ENCODE measurements around the gene HSD3B1.
"Not testable (repeated sequence)": the region's sequence is repeated elsewhere in the genome, so short reads cannot be mapped to it uniquely, and the experiment has no call there.

The HSD3B1 gene

DNA sequence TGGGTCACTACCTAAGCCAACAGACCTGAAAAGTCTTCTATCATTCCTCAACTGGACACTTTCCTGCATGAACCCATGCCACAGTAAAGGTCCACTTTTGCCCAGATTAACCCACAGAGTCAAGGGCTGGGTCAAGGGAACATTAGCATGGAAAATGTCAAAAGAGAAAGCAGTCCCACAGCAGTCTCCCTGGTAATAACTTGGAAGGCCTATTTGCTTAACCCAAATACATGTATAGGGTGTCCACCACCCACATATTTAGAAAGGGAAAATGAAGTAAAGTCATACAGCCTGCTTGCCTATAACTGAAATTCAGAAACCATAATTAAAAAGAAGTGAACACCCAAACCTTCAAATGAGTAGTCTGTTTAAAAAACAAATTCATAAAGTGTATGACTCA is 16.1 kb upstream of the HSD3B1 start:
- no peak for DNase-seq (ENCODE audit: low read depth in 2 of 2)

DNA sequence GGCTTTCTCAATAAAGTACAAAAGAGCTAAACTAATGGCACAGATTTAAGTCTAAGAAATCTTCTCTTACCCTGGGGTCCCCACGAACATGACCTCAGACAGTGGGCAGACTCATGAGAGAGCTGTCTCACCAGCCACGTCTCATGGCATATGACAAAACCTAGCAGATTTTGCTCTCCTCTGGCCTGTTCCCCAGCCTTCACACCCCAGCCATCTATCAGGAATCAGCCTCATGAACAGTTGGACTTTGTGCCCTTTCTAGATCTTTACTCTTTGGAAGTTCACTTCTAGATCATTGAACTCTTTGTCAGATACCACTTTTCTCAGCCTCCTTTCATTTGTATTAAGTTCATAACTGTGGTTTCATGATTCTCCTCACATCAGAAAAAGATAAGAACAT is 14.2 kb upstream of the HSD3B1 start:
- DNase-seq (ENCODE audit: low read depth in 2 of 2), result no peak

DNA sequence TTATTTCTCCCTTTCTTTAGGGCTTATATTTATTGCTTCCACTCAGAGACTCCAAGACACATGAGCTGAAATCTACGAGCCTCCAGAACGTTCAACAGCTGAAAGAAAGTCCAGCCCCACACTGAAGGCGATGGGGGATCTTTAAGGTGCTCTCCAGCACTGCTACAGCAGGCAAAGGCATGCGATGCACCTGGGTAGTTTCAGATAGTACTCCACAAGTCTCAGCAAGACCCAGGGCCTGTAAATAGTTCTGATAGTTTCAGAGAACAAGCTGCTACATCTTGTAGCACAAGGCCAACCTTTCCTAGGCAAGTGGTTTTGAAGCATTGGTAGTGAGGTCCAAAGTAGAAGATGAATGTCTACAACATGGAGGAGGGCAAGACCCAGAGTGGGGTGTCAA is 2.2 kb upstream of the HSD3B1 start:
- no peak for DNase-seq (ENCODE audit: low read depth in 2 of 2)

DNA sequence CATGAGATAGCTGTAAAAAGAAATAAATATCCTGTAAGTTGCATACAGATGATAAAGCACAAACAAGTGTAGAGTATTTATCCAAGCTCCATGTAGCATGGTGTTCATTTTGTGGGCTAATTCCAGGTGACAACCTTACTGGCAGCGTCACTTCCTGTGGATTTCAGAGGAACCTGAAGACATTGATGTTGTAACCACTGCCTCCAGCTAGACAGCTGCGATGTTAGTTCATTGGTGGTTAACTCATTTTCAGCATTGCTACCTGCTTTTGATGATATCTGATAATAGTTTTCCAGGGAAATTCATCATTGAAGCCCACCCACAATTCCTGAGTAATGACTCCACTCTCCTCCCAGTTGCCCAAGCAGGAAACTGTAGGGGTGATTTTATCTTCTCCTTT is 3.0 kb downstream of the HSD3B1 start:
- DNase-seq (ENCODE audit: low read depth in 2 of 2), result no peak

DNA sequence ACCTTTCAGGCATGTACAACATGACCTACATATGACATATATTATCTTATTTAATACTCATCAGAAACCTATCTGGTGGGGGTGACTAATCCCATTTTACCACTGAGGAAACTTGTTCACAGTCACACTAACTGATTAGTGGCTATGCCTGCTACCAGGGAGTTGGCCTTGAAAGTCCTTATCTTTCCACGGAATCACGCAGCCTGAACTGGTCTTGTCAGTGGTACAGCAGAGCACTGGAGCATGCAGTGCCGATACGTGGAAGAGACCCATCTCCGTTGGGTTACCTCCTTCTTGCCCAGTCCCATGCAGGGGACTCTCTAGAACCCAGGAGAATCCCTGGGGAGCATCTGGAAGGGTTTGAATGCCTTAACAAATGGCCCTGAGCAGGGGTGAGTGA is 8.2 kb downstream of the HSD3B1 start:
- no peak for DNase-seq (ENCODE audit: low read depth in 2 of 2)

DNA sequence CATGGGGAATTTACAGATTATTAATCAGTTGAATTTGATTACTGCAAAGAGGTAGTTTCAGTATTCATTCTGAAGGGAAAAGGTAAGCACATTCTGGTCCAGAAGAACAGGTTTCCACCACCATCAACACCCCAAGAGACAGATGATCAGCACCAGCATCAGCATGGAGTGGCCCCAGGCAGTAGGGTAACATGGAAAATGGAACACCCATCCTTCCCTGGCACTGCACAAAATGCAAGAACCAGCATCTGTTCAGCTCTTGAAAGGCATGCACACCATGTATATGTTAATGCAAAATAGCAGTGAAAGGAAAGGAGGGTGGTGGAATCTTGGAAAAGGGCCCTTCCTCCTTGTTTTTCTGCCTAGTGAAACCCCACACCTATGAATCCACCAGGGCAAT is 9.2 kb downstream of the HSD3B1 start:
- DNase-seq (ENCODE audit: low read depth in 2 of 2), result no peak

DNA sequence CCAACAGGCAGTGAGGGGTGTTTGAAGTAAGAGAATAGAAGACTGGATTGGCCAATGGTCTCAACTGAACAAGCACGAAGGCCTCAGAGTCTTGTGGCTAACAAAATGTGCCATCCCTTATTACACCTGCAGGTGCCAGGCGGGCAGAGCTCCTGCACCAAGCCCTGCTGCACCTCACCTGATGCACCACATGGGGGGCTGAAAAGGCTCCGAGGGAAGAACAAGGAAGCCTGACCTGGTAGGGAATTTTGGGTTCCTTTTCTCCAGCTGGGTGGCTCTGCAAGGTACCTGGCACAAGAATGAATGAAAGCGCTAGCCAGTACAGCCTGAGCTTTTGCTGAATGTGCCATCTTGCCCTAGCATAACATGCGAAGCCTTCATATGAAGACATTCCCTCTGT is 9.7 kb downstream of the HSD3B1 start:
- no peak for DNase-seq (ENCODE audit: low read depth in 2 of 2)

DNA sequence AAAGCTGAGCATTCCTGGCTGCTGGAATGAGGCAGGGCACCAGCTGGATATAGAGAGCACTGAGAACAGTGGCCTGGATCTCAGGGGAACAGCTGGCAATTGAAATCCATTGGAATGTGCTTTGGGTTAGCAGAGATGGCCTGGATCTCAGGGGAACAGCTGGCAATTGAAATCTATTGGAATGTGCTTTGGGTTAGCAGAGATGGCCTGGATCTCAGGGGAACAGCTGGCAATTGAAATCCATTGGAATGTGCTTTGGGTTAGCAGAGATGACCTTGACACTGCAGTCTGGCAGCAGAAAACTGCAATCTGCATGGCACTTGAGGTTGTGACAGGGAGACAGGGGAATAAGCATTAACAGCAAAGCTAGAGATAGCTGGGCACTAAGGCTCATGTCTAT is 10.7 kb downstream of the HSD3B1 start:
- not testable (repeated sequence) for DNase-seq (ENCODE audit: low read depth in 2 of 2)

DNA sequence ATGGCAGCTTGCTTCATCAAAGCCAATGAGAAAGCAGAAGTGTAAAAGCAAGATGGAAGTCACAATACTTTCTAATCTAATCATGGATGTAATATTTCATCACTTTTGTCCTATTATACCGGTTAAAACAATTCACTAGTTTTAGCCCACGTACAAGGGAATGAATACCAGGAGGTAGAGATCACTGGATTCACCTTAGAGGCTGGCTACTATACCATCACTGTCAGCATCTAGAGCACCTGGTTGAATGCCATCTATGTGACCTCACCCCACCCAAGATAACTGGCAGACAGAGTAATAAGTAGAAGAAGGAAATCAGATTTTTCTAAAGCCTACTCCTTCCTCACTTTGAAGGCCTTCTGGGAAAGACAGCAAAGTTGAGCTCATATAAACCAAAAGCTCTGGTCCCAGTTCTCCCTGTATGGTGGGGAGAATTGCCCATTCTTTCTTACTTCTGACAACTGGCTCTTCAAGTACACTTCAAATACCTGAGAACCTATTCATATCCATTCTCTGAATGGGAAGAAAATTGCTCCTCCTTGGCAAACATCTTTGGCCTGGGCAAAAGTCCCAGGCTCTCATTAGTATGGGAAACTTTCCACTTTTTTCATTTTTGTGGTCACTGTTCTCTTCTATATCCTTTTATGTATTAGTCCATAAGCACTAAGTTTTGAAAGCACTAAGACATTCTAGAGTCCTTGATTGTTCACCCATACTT is 24.8 kb downstream of the HSD3B1 start:
- peak; percentile 36 to 40 for DNase-seq (ENCODE audit: low read depth in 2 of 2)

DNA sequence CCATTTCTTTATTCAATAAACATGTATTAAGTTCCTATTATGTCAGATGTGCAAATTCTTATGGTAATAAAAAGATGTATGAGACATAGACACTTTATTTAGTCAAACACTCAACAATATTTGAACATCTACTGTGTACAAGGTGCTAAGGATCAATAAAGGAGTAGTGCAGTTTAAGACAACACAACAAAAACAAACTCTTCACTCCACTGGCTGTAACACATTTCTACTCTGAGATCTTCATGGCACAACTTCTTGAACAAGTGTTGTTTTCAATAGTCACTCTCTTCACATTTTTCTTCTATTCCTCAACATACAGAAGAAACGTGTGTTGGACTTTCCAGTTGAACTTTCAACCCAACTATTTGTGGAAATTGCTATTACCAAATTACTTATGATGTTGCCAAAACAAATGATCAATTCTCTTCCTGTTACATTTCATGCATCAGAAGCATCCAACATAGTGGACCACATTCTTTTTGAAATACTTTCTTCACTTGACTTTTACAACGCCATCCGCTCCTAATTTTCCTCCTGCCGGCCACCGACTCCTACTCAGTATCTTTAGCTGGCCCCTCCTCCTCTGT is 25.4 kb downstream of the HSD3B1 start:
- DNase-seq (ENCODE audit: low read depth in 2 of 2), result no peak

DNA sequence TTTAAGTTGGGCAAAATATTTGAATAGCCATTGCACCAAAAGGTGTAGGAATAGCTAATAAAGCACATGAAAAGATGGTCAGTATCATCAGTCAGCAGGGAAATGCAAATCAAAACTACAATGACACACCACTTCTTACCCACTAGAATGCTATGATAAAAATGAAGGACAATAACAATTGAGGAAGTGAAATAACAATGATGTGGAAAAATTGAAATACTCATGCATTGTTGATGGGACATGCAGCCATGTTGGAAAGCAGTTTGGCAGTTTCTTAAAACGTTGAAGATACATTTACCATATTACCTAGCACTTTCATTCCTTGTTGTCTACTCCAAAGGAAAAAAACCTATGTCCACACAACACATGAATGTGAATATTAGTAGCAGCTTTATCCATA is 28.4 kb downstream of the HSD3B1 start:
- DNase-seq (ENCODE audit: low read depth in 2 of 2), result no peak

DNA sequence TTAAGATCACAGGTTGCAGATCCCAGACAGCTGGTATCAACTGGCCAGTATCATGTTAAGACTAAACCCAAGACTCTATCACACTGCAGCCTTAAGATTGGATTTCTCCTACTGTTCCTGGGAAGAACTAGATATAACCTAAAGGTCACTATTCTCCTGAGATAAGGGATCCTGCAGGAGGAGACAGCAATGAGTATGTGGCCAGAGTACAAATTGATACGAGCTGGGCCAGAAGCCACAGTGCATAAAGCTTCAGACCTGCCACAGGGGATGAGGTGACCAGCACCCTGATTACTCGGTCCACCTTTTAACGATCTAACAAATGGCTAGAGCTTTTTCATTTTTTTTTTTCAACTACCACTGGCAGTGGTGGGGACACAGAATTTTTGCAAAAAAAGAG is 31.0 kb downstream of the HSD3B1 start:
- no peak for DNase-seq (ENCODE audit: low read depth in 2 of 2)

DNA sequence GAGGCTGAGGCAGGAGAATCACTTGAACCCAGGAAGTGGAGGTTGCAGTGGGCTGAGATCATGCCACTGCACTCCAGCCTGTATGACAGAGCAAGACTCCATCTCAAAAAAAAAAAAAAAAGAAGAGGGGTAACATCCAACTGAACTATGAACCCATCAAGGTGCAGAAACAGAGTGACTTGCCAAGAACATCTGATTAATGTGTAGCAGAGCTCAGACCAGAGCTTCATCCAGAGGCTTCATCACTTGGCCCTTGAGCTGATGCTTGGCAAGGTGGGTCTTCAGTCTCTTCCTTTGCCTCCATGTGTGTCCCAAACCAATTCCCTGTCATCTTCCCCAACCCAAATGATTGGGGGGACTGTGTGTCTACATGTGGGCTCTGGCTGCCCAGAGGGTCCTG is 32.6 kb downstream of the HSD3B1 start:
- no peak for DNase-seq (ENCODE audit: low read depth in 2 of 2)

DNA sequence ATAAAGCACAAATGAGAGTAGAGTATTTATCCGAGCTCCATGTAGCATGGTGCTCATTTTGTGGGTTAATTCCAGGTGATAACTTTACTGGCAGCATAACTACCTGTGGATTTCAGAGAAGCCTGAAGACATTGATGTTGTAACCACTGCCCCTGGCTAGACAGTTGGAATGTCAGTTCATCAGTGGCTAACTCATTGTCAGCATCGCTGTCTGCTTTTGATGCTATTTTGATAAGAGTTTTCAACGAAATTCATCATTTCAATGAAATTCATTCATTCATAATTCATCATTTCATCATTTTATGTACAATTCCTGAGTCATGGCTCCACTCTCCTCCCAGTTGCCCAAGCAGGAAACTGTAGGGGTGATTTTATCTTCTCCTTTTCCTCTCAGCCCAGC is 34.4 kb downstream of the HSD3B1 start:
- DNase-seq (ENCODE audit: low read depth in 2 of 2), result no peak

DNA sequence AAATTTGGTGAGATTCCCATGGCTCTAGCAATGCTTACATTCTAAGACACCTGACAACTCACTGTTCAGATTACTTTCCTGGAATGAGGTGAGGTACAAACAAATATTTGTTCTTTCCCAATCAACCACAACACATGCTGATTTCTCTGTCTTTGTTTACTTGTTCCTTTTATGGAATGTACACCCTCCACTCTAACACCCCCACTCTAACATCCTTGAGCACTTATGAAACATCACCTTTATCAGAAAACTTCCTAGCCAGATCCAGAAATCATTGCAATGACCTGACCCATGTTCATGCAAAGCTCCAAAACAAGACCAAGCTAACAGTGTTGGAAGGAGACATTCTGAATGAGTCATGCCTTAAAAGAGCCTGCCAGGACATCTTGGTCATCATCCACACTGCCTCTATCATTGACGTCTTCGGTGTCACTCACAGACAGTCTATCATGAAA is 35.5 kb downstream of the HSD3B1 start:
- DNase-seq (ENCODE audit: low read depth in 2 of 2), result no peak

DNA sequence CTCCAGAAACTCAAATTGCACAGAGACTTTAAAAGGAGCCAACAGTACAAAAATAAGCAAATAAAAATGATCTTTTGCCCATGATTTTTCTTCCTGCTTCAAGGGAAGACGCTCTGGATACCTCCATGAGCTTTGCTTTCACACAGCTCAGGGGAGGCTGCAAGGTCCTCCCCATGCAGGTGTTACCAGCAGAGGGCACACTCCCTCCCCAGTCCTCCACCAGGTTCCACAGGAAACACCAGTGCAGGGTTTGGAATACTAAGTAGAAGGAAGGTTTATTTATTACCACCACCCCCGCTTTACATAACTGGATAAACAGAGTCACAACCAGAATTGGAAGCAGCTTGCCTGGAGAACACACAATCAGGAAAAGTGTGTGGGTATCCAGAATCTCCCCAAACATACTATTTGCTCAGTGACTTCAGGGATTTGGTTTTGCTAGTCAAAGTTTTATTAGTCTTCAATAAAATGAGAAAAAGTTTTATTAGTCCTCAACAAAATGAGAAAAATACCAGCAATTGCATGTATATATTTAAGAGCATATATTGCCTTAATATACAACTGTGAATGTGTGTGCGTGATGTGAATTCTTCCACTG is 37.3 kb downstream of the HSD3B1 start:
- DNase-seq (ENCODE audit: low read depth in 2 of 2), result no peak

DNA sequence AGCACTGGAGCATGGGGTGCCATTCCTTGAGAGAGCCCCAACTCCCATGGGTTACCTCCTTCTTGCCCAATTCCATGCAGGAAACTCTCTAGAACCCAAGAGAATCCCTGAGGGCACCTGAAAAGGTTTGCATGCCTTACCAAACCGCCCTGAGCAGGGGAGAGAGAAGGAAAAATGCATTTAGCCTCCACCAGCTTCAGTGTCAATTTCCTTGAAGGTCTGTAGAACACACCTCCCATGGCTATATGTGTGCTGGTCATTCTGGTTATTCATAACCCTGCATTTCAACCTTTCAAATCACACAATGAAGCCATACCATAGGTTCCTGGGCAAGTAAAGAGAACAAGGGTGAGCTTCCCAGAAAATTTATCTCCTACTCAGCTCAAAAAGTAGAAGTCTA is 39.6 kb downstream of the HSD3B1 start:
- no peak for DNase-seq (ENCODE audit: low read depth in 2 of 2)

DNA sequence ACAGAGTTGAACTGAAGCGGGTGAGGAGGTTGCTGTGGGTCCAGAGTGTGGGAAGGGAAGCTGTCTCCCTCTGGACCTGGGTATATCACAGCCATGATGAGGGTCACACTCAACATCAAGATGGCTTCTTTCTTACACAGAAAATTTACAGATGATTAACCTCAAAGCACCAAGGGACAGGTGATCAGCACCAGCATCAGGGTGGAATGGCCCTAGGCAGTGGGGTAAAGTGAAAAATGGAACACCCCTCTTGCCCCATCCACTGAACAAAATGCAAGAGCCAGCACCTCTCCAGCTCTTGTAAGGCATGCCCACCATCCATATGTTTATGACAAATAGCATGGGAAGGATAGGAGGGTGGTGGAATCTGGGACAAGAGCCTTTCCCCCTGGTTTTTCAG is 40.3 kb downstream of the HSD3B1 start:
- no peak for DNase-seq (ENCODE audit: low read depth in 2 of 2)

DNA sequence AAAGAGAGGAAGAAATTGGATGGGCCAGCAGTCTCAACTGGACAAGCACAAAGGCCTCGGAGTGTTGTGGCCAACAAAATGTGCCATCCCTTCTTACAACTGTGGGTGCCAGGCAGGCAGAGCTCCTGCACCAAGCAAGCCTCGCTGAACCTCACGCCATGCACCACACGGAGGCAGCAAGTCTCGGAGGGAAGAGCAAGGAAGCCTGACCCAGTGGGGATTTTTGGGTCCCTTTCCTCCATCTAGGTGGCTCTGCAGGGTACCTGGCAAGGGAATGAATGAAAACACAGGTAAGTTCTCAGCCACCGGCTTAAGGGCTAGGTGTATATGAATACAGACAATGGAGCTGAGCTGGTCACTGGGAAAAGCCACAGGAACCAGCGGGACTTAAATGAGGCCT is 40.8 kb downstream of the HSD3B1 start:
- DNase-seq (ENCODE audit: low read depth in 2 of 2), result no peak

DNA sequence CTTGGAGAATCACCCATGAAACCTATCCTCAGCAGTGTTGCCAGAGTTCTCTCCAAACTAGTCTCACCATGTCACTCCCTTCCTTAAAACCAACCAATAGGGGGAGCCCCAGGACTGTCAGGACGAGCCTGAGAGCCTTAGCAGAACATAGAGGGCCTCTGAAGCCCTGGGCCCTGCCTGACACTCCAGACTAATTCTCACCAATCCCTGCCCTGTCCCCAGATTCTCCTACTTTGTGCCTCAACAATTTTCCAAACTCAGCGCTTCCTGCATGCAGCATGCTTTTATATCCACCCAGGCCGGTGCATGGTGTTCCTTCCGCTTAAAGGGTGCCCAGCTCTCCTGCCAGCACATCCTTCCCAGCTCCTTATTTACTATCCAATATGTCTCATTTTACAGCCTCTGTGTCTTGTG is 42.7 kb downstream of the HSD3B1 start:
- peak; percentile 26 to 27 for DNase-seq (ENCODE audit: low read depth in 2 of 2)

DNA sequence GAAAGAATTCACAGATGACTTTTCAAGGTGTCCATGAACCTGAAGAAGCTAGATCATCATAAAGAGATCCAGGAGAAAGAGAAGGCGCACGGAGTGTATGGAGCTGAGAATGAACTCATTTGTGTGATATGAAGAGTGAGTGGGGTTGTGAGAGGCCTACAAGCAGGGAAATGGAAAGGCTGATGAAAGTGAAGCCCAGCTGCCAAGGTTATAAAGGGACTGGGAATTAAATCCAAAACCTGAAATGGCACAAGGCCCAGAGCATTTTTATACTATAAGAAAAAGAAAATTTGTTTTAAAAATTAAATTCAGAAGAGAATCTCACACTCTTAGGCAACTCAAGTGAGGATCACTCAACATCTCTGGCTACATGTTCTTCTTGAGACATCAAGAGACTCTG is 43.4 kb downstream of the HSD3B1 start:
- DNase-seq (ENCODE audit: low read depth in 2 of 2), result no peak

DNA sequence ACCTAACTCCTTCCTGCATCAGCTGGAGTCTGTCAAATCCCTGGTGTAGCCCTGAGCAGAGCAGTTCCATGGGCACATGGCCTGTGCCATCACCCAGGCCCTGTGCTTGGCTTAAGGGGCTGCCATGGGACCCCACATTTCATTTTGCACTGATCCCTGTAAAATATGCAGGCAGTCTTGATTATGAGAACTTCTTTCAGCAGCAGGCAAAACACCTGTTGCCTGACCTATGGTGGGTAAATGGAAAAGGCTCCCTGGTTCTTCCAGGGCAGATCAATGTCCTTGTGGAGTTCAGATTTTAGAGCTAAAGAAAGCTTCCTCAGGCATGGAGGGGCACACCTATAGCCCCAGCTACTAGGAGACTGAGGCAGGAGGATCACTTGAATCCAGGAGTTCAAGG is 44.2 kb downstream of the HSD3B1 start:
- DNase-seq (ENCODE audit: low read depth in 2 of 2), result no peak

DNA sequence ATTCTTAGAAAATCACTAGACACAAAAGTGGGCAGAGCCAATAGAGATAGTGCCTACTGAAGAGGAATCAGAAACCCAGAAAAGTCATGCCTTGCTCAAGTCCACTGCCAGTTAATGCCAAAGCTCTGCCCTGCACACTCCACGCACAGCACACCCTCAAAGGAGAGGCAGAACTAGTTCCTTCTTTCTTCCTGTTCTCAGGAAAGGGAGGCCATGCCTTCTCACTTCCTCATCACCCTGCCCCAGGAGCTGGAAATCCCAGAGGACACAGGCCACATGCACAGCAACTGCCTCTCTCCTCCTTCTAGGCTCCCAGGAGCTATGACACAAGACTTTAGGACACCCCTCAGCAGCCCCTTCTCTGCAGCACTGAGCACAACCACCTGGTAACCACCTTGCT is 45.6 kb downstream of the HSD3B1 start:
- not testable (repeated sequence) for DNase-seq (ENCODE audit: low read depth in 2 of 2)

Measured in fibroblast of skin of left quadriceps (primary cell).